K562 (cell line): ENCODE measurements around the gene TOX2. TPM values are rescaled to one million over a fixed set of nuclear protein-coding genes. Genes with fewer than 3 reads are reported as not detected.

Experiments used
- ATAC-seq: fragments of 200-7000 bp; cut with Tn5 transposase; 3 replicates; pipeline ENCODE4 v1.9.1; 2020; ENCODE audit warnings: moderate library complexity
- BruUV-seq: library from RNA; stranded (reverse); fragments of 400-500 nt; replicated peaks from 2 replicates; lab custom pipeline; 2021; lab: Mats Ljungman, UMichigan
- CTCF ChIA-PET: fragments of 300-600 bp; formaldehyde crosslinking; extraction: SDS; loops from one replicate; lab custom pipeline; 2021; ENCODE audit warnings: low intra/inter-chr PET ratio; lab: Yijun Ruan, JAX
- POLR2A ChIA-PET: fragments of 300-600, 350-650 bp; sonication (Branson Sonifier 250); formaldehyde crosslinking; extraction: SDS; loops from one replicate; lab custom pipeline; 2021; ENCODE audit warnings: antibody characterized with exemption, inconsistent platforms; lab: Yijun Ruan, JAX
- DNase-seq, 4 experiments: peaks; one replicate each; pipeline versions ENCODE4 v3.0.0 to v3.0.0-alpha.2; 2011 to 2018; ENCODE audit warnings: low spot score in 3 of 4, mixed read lengths in 3 of 4; ENCODE audit errors: extremely low read depth in 1 of 4
- FAIRE-seq: peaks from 2 replicates; lab custom pipeline; 2011; peaks lifted over from hg19 to GRCh38; lab: Jason Lieb, UNC
- H2AFZ ChIP-seq: 2 replicates; pipeline ENCODE4 v1.6.0; 2011; ENCODE audit warnings: low read depth, low read length, control low read depth, inconsistent platforms
- H3K27ac ChIP-seq: fragments of 200-600 bp; 3 replicates; pipeline ENCODE4 v1.8.0; 2011; ENCODE audit warnings: low read depth, mild to moderate bottlenecking, control low read depth, inconsistent platforms, low read length, moderate library complexity, mixed read lengths; ENCODE audit errors: extremely low read depth
- H3K27me3 ChIP-seq, 2 experiments: fragments of 300-600 bp in 1 of 2; 2 replicates in 1 of 2; 3 replicates in 1 of 2; pipeline versions ENCODE4 v1.6.0 to v1.8.0; 2011; ENCODE audit warnings: inconsistent platforms in 2 of 2, low read length in 2 of 2, mild to moderate bottlenecking in 1 of 2, mixed read lengths in 1 of 2, moderate library complexity in 1 of 2; ENCODE audit not compliant: control insufficient read depth in 2 of 2, insufficient read depth in 2 of 2
- H3K36me3 ChIP-seq: fragments of 300-600 bp; 3 replicates; pipeline ENCODE4 v1.8.0; 2011; ENCODE audit warnings: mild to moderate bottlenecking, low read length, inconsistent platforms; ENCODE audit not compliant: control insufficient read depth, insufficient read depth
- H3K4me1 ChIP-seq, 2 experiments: fragments of 200-600 bp in 1 of 2; replicated peaks in 1 of 2; 2 replicates in 1 of 2; 3 replicates in 1 of 2; pipeline versions ENCODE4 v1.5.1 to v1.8.0; 2011; ENCODE audit warnings: inconsistent platforms in 2 of 2, low read length in 2 of 2, mild to moderate bottlenecking in 1 of 2, mixed read lengths in 1 of 2, moderate library complexity in 1 of 2; ENCODE audit not compliant: control insufficient read depth in 2 of 2, insufficient read depth in 2 of 2
- H3K4me2 ChIP-seq: 2 replicates; pipeline ENCODE4 v1.6.1; 2011; ENCODE audit warnings: low read length, control low read depth, inconsistent platforms, mixed read lengths; ENCODE audit not compliant: insufficient read depth
- H3K4me3 ChIP-seq: fragments of 200-600 bp; sonication (generic), shearing (Covaris generic); 2 replicates; pipeline ENCODE4 v1.5.1; 2016; ENCODE audit warnings: control low read depth, inconsistent platforms
- H3K79me2 ChIP-seq: fragments of 200-600 bp; 3 replicates; pipeline ENCODE4 v1.8.0; 2011; ENCODE audit warnings: low read length, inconsistent platforms; ENCODE audit not compliant: control insufficient read depth, insufficient read depth
- H3K9ac ChIP-seq, 2 experiments: 2 replicates each; pipeline versions ENCODE4 v1.6.0 to v1.6.1; 2011; ENCODE audit warnings: low read depth in 2 of 2, low read length in 2 of 2, control low read depth in 1 of 2, inconsistent platforms in 1 of 2, mild to moderate bottlenecking in 1 of 2, mixed read lengths in 1 of 2; ENCODE audit not compliant: insufficient read depth in 1 of 2
- H3K9me1 ChIP-seq: one replicate; pipeline ENCODE4 v1.6.0; 2011; ENCODE audit warnings: inconsistent platforms, mild to moderate bottlenecking, low read length, moderate library complexity; ENCODE audit not compliant: control insufficient read depth, insufficient read depth
- H3K9me3 ChIP-seq: replicated peaks from 2 replicates; pipeline ENCODE4 v1.5.1; 2011; ENCODE audit warnings: low read depth, low read length, inconsistent platforms; ENCODE audit not compliant: control insufficient read depth, insufficient read depth
- H4K20me1 ChIP-seq: replicated peaks from 2 replicates; pipeline ENCODE4 v1.6.1; 2011; ENCODE audit warnings: low read length, inconsistent platforms, mixed read lengths; ENCODE audit not compliant: control insufficient read depth, insufficient read depth
- FOSL1 ChIP-seq: fragments of 200-800 bp; sonication (Bioruptor generic); conservative IDR thresholded peaks from 2 replicates; pipeline ENCODE4 v1.6.1; 2016; ENCODE audit warnings: missing genetic modification characterization, missing compliant biosample characterization
- HDGF ChIP-seq: fragments of 450-650 bp; IDR thresholded peaks from 2 replicates; pipeline ENCODE4 v1.6.1; 2016
- MAFG ChIP-seq: fragments of 450-650 bp; conservative IDR thresholded peaks from 2 replicates; pipeline ENCODE4 v1.6.1; 2016; ENCODE audit warnings: missing genetic modification characterization, missing compliant biosample characterization
- MAFK ChIP-seq: IDR thresholded peaks from 2 replicates; pipeline ENCODE4 v1.6.1; 2011; ENCODE audit warnings: low read length, improper control_type of control experiment
- NR4A1 ChIP-seq, 2 experiments: fragments of 250-450 bp in 1 of 2; fragments of 450-650 bp in 1 of 2; sonication (Bioruptor Pico) in 1 of 2; IDR thresholded peaks; 2 replicates each; pipeline versions ENCODE4 v1.4.0 to v1.6.1; 2016 to 2020; ENCODE audit warnings: mild to moderate bottlenecking in 2 of 2, missing compliant biosample characterization in 1 of 2, missing genetic modification characterization in 1 of 2, moderate library complexity in 1 of 2
- RBBP5 ChIP-seq: fragments of 200-600 bp; sonication (generic); IDR thresholded peaks from 2 replicates; pipeline ENCODE4 v1.6.1; 2012; ENCODE audit warnings: borderline replicate concordance, mild to moderate bottlenecking, low read length, control low read depth, inconsistent platforms; ENCODE audit not compliant: insufficient read depth, poor library complexity, severe bottlenecking
- SMAD4 ChIP-seq: fragments of 250-450 bp; sonication (Bioruptor Pico); conservative IDR thresholded peaks from 2 replicates; pipeline ENCODE4 v1.8.0; 2021; ENCODE audit warnings: inconsistent platforms, mild to moderate bottlenecking, moderate library complexity
- SMARCA4 ChIP-seq: fragments of 450-650 bp; IDR thresholded peaks from 2 replicates; pipeline ENCODE4 v1.6.1; 2016
- SNRNP70 ChIP-seq: fragments of 200-400 bp; formaldehyde crosslinking; optimal IDR thresholded peaks from 2 replicates; pipeline ENCODE3; 2017; ENCODE audit warnings: low read depth, low read length
- TEAD1 ChIP-seq, 2 experiments: fragments of 450-650 bp in 1 of 2; sonication (generic) in 1 of 2; formaldehyde crosslinking; IDR thresholded peaks; 2 replicates each; pipeline versions ENCODE4 v1.4.0 to v1.8.0; 2020 to 2022; ENCODE audit warnings: mild to moderate bottlenecking in 2 of 2, missing genetic modification reagents in 1 of 2
- ZNF124 ChIP-seq: sonication (generic); formaldehyde crosslinking; IDR thresholded peaks from 2 replicates; pipeline ENCODE4 v1.8.1; 2022; ENCODE audit warnings: missing genetic modification reagents
- ZNF592 ChIP-seq: fragments of 450-650 bp; IDR thresholded peaks from 2 replicates; pipeline ENCODE4 v1.6.1; 2017; ENCODE audit warnings: antibody characterized with exemption, mild to moderate bottlenecking
- WGBS: fragments of 100-300 bp; shearing (Covaris generic); methylation state at CpG from one replicate; pipeline ENCODE4 v1.1.6; 2016; ENCODE audit warnings: low coverage, mixed read lengths; ENCODE audit not compliant: insufficient coverage; ENCODE audit errors: missing lambda C conversion rate; 5-methylcytosine and 5-hydroxymethylcytosine counted together
- in situ Hi-C: fragments of 300-500 bp; cut with MboI; formaldehyde crosslinking; loops from 4 replicates; pipeline ENCODE4 v1.15.0; 2018; ENCODE audit warnings: inconsistent platforms, mixed read lengths
- intact Hi-C: fragments of 100-400 bp; cut with micrococcal nuclease; formaldehyde crosslinking; loops from 2 replicates; pipeline ENCODE4 v1.14.2; 2022
- polyA plus RNA-seq, 8 experiments: library from polyadenylated mRNA; depleted of rRNA in 4 of 8; stranded (reverse) in 5 of 8; unstranded in 3 of 8; fragments of >200 nt; fragmentation: Nextera tagmentation in 2 of 8; fragmentation: Illumina TruSeq in 1 of 8; extraction: Ambion mirVana in 2 of 8; extraction: Trizol in 1 of 8; gene quantifications; 2 replicates each; pipeline versions ENCODE4 v1.2.1 to v1.2.3, GENCODE V29; 2011 to 2014; ENCODE audit warnings: inconsistent platforms in 1 of 8, missing spikeins in 1 of 8
- total RNA-seq, 7 experiments: library from RNA; depleted of rRNA in 6 of 7; stranded (reverse); fragments of >200 nt in 6 of 7; fragmentation: Illumina TruSeq in 2 of 7; extraction: Trizol in 2 of 7; gene quantifications; 2 replicates each; pipeline versions ENCODE4 v1.2.1 to v1.2.3, GENCODE V29; 2011 to 2021; ENCODE audit warnings: low replicate concordance in 1 of 7
- TF ChIP-seq, protein P1 (sequence below): sonication (generic); IDR thresholded peaks from 2 replicates; pipeline ENCODE4 v1.6.1; 2016

Gene TOX2
- total and polyA plus RNA-seq, 9 of the 15 experiments (the other 6 are each of a cell fraction or from before 2014, with no cell fraction given) = not detected

DNA sequence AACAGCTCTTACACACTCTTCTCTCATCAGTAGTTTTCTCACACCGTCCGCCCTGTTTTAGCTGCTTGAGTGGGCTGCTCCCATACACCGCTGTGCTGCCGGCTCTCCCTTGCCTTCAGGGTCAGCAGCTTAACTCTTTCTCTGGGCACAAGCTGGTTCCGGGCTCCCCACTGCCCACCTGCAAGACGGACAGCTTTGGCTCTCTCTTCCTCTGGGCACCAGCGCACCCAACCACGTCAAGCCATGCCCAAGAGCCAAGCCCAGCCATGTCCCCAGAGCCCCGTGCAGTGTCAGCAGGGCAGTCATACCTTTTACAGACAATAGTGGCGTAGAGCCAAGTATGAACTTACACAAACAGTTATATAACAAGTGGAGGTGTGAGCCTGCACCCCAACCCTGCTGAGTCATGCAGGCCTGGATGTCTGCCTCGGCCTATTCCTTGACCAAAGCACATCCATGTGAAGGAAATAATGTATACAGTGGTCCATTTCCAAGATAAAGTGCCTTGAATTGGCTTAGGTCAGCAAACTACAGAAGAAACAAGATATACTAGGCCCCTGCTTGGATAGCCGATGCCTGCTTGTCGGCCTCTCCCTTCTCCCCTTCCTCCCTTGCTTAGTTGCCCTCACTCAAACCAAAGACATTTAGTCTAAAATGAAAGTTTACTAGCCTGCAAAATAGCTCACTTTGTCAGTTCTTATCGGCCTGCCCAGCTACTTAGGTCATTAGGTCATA lies 183.0 kb downstream of the TOX2 start:
- H3K4me3 ChIP-seq = no peak overlapping the region
- ChIA-PET CTCF (no interaction called here), POLR2A (interaction anchor here (0.6 kb wide), 2 partner anchors 64 to 639 kb away, joined by 3 read pairs; no protein-coding TSS in a partner anchor)
- H3K4me2 ChIP-seq = no peak overlapping the region
- in situ Hi-C loops = no loop called here
- 0 out of 3 replicates have a peak overlapping the region, but pooled peaks have one; percentile 21 for H3K27ac ChIP-seq
- H4K20me1 ChIP-seq = peaks cover 4% of the 10 kb centered on the region; the same call in 1 of the 2 replicates
- H3K36me3 ChIP-seq = no peaks in the 10 kb centered on the region
- no peaks in the 10 kb centered on the region for H3K9me3 ChIP-seq
- DNase-seq = peak in 2 of 4 experiments; percentile 23 to 54
- no peaks in the 10 kb centered on the region; a peak in 1 of 5 replicates for H3K27me3 ChIP-seq
- intact Hi-C loops = no loop called here
- H3K79me2 ChIP-seq = no peaks in the 10 kb centered on the region
- no peaks in the 10 kb centered on the region for H3K9me1 ChIP-seq
- peaks cover 7 to 9% of the 10 kb centered on the region in 2 experiments; a peak in 4 of 5 replicates for H3K4me1 ChIP-seq
- H2AFZ ChIP-seq = peak overlapping the region; percentile 56
- 54% methylated on average over 14 of the region's 14 CpGs for WGBS
- no TSS peak for BruUV-seq
- peak; percentile 61 for FAIRE-seq
- peak overlapping the region in 1 of 2 experiments; percentile 43; a peak in 1 of 4 replicates for H3K9ac ChIP-seq
- ATAC-seq = peak; percentile 46
- TF ChIP-seq, protein P1, sequence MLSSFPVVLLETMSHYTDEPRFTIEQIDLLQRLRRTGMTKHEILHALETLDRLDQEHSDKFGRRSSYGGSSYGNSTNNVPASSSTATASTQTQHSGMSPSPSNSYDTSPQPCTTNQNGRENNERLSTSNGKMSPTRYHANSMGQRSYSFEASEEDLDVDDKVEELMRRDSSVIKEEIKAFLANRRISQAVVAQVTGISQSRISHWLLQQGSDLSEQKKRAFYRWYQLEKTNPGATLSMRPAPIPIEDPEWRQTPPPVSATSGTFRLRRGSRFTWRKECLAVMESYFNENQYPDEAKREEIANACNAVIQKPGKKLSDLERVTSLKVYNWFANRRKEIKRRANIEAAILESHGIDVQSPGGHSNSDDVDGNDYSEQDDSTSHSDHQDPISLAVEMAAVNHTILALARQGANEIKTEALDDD = 0 out of 2 replicates have a peak, but pooled peaks have one; percentile 52
- TF ChIP-seq NR4A1 (CRISPR knock-in tag; IDR thresholded peaks at IDR 0.05) (no peak), NR4A1 (tag; IDR thresholded peaks at IDR 0.05) (peak; percentile 89), MAFG (tag) (peak; percentile 90), ZNF124 (CRISPR knock-in tag) (no peak), MAFK (peak; percentile 66; the same call in 1 of the 2 replicates), SMAD4 (CRISPR knock-in tag) (0 out of 2 replicates have a peak, but pooled peaks have one; percentile 33), SMARCA4 (peak; percentile 11; the same call in 1 of the 2 replicates), SNRNP70 (no peak), FOSL1 (tag) (peak; percentile 33; the same call in 1 of the 2 replicates), TEAD1 (CRISPR knock-in tag; IDR thresholded peaks at IDR 0.05) (0 out of 4 replicates have a peak, but pooled peaks of 1 of the 2 experiments have one; percentile 5), RBBP5 (peak; percentile 60), HDGF (no peak), ZNF592 (peak; percentile 64; the same call in 1 of the 2 replicates)
